GM19452 (cell line): ENCODE results near the gene CCDC74B.
"Not testable (repeated sequence)": the region's sequence is repeated elsewhere in the genome, so short reads cannot be mapped to it uniquely, and the experiment has no call there.

Experiments
- ATAC-seq: cut with Tn5 transposase; IDR thresholded peaks from one replicate; pipeline ENCODE4 v1.9.1; 2021; ENCODE audit not compliant: unreplicated experiment

The CCDC74B gene

DNA sequence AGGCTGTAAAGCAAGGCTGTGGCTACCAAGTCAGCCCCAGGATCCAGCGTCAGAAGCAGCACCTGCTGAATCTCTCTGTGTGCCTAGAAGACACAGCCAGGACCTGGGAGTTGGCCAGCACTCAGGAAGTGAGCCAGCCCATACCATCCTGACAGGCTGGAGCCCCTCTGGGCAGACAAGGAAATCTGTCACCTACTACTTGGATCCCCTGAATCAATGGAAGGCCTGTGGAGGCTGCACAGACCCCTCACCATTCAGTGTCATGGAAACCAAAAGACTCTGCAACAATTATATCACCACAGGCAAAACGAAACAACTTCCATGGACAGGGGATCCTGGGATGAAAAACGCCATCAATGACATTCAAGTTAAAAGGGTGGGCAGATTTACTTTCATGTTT is 21.7 kb upstream of the CCDC74B start:
- ATAC-seq, result not testable (repeated sequence)

DNA sequence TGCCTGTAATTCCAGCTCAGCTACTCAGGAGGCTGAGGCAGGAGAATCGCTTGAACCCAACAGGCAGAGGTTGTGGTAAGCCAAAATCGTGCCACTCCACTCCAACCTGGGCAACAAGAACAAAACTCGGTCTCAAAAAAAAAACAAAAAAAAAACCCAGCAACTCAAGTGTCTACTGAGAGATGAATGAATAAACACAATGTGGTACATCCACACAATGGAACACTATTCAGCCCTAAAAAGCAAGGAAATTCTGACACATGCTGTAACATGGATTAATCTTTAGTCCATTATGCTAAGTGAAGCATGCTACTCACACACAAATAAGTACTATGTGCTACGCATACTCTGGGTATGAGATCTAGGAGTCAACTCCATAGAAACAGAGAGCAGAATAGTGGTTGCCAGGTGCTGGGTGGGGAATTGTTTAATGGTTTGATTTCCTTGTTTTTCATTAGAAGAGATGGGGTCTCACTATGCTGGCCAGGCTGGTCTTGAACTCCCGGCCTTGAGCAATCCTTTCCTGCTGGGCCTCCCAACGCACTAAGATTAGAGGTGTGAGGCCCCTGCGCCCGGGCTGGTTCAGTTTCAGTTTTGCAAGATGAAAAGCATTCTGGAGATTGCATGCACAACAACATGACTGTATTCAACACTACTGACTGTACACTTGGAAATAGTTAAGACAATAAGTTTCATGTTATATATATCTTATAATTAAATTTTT is 20.5 kb upstream of the CCDC74B start:
- ATAC-seq, result no peak

GRCh38 chr2:130162968-130163367 is 18.1 kb upstream of the CCDC74B start:
- ATAC-seq, result no peak

GRCh38 chr2:130162486-130162885 is 17.6 kb upstream of the CCDC74B start:
- ATAC-seq, result not testable (repeated sequence)

GRCh38 chr2:130160838-130161705 is 16.2 kb upstream of the CCDC74B start:
- not testable (repeated sequence) for ATAC-seq

- no peak for ATAC-seq
These were observed 15.2 kb upstream of the CCDC74B start for GRCh38 chr2:130160131-130160530.

DNA sequence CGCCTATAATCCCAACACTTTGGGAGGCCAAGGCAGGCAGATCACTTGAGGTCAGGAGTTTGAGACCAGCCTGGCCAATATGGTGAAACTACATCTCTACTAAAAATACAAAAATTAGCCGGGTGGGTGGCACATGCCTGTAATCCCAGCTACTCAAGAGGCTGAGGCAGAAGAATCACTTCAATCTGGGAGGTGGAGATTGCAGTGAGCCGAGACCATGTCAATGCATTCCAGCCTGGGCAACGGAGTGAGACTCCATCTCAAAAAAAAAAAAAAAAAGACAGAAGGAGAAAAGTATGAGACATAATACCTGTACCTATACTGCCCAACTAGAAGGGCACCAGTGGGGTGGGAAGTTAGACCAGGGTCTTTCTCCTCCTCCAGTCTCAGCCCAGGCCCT is 14.5 kb upstream of the CCDC74B start:
- ATAC-seq, result not testable (repeated sequence)

- no peak for ATAC-seq
These were observed 13.7 kb upstream of the CCDC74B start for GRCh38 chr2:130158631-130159030.

- peak; percentile 79 for ATAC-seq
These were observed 13.1 kb upstream of the CCDC74B start for GRCh38 chr2:130157825-130158514.

- ATAC-seq, result peak; percentile 37
These were observed 12.4 kb upstream of the CCDC74B start for GRCh38 chr2:130157354-130157753.

DNA sequence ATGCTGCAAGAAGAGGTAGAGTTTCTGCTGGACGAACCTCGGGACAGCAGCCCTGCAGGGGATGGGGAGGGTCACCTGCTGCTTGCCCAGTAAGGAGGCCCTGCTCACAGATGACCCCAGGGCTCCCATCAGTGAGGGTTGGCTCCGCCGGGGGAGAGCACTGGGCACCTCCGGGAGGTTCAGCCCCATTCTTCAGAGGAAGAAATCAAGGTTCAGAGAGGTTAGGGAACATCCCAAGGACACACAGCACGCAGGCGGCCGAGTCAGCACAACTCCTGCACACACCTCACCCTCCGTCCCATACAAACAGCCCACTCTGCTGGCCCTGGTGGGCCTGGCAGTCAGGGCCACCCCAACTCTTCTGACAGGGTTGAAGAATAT is 11.7 kb upstream of the CCDC74B start:
- ATAC-seq, result no peak

- ATAC-seq, result not testable (repeated sequence)
These were observed 11.2 kb upstream of the CCDC74B start for GRCh38 chr2:130155956-130156623.

GRCh38 chr2:130154773-130155765 is 10.2 kb upstream of the CCDC74B start:
- no peak for ATAC-seq

GRCh38 chr2:130154423-130154770 is 9.5 kb upstream of the CCDC74B start:
- not testable (repeated sequence) for ATAC-seq

GRCh38 chr2:130153721-130154422 is 9.0 kb upstream of the CCDC74B start:
- not testable (repeated sequence) for ATAC-seq

DNA sequence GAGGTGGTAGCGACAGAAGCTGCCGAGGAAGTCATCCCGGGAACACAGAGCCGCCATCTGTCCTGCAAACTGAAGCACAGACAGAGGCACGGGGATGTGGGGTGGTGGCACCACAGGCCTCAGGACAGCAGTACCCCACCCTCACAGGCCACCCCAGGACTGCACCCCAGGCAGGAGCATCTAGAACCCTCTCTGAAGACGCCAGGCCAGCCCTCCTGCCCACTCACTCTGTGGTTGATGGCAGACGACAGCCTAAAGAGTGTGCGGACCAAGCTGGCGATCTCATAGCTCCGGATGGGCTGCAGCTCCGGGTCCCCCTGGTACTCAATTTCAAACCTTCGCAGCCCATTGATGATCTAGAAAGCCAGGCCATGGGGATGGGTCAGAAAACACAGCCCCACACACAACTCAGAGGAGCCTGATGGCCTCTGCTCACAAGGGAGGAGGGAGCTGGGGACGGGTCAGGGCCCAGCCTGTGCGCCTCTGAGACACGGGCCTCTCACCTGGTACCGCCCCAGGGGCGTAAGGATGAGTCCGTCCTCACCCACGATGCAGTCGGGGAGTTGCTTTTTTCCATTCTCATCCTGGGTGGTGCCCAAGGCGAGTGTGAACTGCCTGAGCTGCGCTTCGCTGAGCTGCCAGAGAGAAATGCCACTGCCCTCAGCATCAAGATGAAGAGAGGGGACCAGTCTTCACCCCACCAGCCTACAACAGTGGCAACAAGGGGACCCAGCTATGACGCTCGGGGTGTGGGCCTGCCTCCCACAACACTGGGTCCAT is 8.1 kb upstream of the CCDC74B start:
- no peak for ATAC-seq

GRCh38 chr2:130152136-130152815 is 7.4 kb upstream of the CCDC74B start:
- not testable (repeated sequence) for ATAC-seq

DNA sequence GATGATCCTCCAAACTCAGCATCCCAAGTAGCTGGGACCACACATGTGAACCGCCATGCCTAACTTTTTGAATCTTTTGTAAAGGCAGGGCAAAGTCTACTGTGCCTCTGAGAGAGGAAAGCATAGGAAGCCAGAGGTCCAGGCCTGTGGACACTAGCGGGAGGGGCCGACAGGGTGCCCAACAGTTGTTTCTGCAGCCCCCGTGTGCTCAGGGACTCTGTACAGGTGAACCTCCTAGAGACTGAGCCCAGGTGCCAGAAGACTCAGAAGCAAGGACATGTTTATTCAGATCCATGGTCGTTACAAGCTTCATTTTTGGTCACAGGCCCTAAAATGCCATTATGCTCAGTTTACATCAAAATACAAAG is 6.2 kb upstream of the CCDC74B start:
- ATAC-seq, result not testable (repeated sequence)
